NK-92 (cell line): Measurements from ENCODE around the gene SPRYD4.
A peak's percentile ranks its signal among the peaks of the same experiment; 100 is the strongest.
"Not testable (repeated sequence)": the region's sequence is repeated elsewhere in the genome, so short reads cannot be mapped to it uniquely, and the experiment has no call there.

Experiments
- DNase-seq: peaks from one replicate; lab custom pipeline; 2025; ENCODE audit not compliant: unreplicated experiment; lab: John Stamatoyannopoulos, UW

SPRYD4 gene

DNA sequence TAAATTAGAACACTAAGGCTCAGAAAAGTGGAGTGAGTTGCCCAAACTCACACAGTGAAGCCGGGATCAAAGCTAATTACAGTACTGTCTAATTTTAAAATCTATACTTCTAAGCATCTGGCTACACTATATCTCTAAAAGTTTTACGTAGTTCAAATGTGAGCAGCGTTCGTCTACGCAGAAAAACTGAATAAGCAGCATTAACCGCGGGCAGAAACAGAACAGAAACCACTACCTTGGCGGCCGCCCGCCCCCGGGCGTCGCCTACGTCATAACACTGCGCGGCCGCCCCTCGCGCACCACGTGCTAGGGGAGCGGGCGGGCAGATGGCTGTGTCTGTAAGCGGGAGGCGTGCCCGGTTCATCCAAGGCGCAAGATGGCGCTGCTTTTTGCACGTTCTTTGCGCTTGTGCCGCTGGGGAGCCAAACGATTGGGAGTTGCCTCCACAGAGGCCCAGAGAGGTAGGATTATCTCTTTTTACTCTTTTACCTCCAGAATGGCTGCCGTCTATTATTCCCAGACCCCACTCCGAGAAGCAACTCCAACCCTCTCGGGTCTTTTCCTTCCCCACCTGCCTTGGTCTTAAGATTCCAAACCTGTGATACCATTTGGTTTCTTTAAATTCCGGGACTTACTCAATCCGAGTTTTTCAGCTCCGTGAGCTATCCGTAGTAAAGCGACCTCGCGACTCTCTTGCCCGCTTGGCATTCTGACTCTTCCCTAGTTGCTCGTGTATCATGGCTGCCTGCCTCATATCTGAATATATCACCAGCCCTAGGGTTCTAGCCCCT is at the start of gene SPRYD4:
SPRYD4 (plus strand) TSS at position 363 of the 791 bp plus-strand sequence; CDS start at position 377, 14 bp downstream.
- DNase-seq, result peak; percentile 52

DNA sequence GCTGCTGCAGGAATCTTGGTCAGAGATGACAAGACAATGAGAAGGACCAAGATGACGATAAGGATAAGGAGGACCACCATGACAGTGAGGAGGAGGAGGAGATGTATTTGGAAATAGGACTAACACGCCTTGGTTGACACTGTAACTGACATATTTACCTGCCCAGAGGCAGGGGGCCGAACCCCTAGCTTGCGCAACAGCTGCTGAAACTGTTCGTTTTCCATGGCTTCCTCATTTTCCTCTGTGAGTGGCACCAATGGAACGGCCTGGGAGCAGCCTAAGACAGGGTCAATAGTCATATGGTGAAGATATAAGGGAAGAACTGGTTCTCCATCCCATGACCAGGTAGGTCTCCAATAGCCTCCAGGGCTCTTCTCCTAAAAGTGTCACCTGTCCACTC is 48.0 kb upstream of the SPRYD4 start:
- DNase-seq, result no peak

DNA sequence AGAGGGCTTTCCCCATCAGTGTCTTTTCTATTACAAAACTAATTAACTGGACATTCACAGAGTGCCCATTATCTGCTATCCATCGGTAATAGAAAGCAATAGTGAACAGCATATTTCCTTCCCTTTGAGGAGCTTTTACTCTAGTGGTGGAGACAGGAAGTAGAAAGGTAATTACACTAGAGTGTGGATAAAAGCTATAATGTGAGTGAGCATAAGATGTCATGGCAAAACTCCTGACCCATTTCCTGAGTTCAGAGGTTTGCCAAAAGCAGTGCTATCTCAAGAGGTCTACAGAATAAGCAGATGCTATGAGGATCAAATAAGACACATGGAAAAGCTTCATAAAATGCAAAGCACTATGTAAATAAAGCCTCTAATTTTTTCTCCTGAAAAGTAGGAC is 43.2 kb upstream of the SPRYD4 start:
- DNase-seq, result no peak

DNA sequence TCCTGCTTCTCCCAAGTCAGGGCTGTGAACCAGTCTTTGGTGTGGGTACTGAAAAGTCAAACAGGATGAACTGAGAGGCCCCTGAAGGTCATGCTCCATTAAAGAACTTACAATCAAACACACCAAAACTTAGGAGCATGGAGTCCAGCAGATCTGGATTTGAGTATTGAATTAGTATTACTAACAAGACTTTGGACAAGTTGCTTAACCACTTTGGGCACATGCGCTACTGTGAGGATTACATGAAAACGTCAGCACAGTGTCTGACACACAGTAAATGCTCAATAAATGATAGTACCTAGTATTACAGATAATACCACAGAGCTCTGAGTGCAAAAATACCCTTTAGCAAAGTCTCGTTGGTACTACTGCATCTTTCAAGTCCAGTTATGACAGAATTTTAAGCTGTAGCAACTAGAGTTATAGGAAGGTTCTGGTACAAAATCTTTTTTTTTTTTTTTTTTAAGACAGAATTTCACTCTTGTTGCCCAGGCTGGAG is 42.4 kb upstream of the SPRYD4 start:
- no peak for DNase-seq

DNA sequence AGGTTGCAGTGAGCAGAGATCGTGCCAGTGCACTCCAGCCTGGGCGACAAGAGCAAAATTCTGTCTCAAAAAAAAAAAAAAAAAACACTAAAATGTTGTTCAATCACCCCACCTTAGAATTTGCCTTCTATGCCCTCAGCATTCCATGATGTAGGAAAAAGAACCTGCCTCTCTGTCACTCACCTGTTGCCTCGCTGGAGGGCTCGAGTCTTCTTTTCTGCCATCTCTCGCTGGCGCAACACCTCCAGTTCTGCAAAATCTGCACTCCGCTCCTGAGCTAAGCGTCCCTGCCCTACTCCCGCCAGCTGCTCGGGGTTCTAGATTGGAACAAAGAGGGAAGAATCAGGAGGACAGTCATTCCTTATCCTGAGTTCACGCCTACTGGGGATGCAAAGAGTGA is 37.1 kb upstream of the SPRYD4 start:
- DNase-seq, result no peak

DNA sequence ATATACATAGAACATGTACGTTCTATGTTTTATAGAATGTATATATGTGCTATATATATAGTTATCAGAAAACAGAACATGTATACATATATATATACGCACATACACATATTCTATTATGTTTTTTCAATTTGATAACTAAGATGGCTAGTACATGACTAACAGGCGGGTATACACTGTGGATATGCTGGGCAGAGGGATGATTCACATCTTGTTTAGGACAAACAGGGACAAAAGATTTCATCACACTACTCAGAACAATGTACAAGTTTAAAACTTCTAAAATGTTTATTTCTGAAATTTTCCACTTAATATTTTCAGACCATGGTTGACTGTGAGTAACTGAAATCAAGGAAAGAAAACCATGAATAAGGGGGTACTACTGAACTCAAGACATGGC is 36.5 kb upstream of the SPRYD4 start:
- no peak for DNase-seq

DNA sequence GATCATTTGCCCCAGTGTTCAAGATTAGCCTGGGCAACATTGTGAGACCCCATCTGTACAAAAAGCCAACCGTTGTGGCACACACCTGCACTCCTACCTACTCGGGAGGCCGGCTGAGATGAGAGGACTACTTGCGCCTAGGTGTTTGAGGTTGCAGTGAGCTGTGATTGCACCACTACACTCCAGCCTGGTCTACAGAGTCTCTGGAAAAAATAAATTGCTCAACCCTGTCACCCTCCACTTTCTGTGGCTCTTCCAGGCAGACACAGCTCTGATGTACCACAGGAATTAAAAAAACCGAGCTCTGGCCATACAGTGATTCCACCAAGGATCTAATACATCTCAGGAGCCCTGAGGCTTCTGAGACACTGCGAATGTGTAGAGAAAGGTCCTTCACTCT is 33.5 kb upstream of the SPRYD4 start:
- no peak for DNase-seq

DNA sequence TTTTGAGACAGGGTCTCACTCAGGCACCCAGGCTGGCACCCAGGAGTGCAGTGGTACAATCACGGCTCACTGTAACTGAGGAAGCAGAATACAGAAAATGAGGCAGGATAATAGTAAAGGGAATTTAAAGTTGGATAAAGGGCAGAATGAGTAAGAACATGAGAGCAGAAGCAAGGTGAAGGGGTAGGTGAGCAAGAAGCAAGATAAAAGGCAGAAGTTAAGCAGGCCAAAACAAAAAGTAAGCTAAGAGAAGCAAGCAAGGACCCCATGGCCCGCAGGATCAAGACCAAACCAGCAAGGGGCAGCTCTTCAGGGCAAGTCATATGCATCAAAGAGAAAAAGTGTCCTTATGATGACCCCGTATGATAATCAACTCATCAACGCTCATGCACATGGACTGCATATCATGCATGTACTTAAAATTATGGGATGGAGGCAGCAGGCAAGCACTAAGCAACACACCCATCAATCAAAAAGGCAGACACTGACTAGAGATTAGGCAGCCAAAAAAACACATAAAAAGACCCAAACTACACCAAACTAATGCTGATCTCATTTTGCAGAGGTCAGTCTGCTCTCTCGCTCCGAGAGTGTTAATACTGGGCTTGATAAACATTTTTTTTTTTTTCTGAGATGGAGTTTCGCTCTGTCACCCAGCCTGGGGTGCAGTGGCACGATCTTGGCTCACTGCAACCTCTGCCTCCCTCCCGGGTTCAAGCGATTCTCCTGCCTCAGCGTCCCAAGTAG is 30.8 kb upstream of the SPRYD4 start:
- no peak for DNase-seq

DNA sequence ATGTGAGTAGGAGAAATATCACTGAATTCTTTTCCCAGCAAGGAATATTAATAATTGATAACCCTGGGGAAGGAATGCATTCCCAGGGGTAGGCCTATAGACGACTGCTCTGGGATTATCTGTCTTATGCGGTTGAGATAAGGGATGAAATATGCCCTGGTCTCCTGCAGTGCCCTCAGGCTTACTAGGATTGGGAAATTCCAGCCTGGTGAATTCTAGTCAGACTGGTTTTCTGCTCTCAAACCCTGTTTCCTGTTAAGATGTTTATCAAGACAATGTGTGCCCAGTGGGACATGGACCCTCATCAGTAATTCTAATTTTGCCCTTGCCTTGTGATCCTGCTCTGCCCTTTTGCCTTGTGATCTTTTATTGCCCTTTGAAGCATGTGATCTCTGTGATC is 25.2 kb upstream of the SPRYD4 start:
- DNase-seq, result not testable (repeated sequence)

DNA sequence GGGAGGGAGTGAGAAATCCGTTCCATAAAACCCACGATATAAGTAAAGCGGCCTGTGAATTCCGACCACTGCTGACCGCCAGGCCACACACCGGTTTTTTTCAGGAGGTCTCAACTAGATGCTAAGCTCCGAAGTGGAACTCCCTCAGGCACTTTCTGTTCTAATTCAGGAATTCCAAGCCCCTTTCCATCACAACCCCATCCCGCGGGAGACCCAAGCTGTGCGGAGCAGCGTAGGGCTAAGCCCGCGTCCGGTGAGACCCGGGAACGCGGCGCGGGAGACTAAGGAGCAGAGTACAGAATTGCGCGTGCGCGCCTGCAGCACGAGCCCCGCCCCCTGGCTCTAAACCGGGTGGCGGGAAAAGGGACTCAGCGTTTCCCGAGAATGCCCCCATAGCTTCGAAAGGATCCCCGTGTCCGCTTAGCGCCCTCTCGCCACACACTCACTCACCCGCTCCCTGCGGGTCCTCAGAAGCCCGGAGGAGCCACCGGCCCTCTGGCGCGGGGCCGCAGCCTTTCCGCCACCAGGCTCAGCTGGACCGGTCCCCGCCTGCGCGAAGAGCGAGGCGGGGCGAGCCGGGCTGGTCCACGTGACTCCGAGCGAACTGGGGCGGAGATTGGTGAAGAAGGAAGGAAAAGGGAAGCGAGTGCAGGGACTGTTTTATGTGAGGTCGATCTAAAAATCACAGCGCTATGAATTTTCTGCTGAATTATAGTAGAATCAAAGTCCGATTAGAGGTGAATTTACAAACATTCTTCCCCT is 19.3 kb upstream of the SPRYD4 start, which contains the start of gene TIMELESS:
TIMELESS (minus strand) TSS at position 567 of the 762 bp plus-strand sequence. CDS start 15,256 bp downstream, outside the sequence.
- no peak for DNase-seq

DNA sequence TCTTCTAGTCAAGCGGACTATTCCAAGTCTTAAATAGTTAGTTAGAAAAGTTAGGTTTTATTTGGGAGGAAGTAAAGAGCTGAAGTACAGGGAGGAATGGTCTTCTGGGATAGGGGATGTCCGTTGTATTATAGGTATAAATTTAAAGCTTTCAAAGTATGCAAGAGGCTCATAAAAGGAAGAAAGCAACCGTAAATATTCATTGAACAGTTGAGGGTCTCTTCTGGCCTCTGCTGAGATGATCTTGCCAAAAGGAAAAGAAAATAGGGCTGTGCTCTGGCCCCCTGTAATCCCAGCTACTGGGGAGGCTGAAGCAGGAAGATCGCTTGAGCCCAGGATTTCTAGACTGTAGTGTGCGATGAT is 18.8 kb upstream of the SPRYD4 start:
- DNase-seq, result no peak

DNA sequence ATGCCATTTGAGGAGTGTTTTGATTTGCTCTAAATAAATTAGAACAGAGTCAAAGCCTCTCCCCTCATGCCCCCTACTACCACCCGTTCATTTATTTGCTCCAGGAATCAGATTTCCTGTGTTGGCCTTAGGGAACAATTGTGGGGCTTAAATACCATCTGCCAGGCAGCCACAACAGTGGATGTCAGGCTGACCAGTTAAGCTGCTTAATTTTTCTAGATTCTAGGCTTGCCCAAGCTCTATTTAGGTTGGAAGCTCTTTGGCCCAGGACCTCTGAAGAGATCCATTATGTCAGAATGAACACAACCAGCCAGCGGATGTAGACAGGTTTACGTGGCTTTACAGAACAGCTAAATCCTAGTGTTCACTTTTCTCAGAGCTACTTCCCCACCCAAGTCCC is 18.1 kb upstream of the SPRYD4 start:
- no peak for DNase-seq

DNA sequence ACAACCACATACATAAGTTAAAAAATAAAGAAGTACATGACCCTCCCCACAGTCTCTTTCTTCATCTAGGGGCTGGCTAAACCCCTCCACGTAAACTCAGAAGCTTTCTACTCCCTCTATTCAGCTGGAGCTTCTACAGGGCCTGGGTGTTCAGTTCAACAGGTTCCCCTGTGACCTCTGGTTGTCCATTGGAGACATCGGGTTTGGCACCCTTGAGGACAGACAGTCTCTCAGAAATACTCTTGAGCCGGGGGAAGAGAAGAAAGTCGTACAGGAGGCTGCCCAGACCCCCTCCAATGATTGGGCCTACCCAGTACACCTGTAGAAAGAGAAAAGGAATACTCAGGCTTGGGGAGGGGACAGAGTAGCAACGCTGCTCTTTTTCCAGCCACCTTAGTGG is 17.2 kb upstream of the SPRYD4 start:
- no peak for DNase-seq

DNA sequence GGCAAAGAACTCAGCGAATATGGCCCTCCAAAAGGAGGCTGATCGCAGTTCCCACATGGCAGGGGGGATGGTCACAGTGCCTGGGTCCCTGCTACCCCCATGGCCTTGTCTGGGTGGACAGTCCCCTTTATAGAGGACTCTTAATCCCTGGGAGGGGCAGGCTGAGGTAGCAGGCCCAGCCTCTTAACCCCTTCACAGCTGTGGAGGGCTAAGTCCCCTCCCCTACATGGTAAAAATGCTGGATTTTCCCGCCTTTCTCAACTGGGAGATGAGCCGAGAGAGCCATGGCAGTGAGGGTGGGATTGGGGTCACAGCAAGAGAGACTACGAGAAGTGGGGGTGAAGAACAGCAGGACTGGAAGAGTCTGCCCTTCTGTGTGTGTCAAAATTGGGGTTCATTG is 13.8 kb upstream of the SPRYD4 start, which contains the start of gene MIP:
MIP (minus strand) TSS at position 101 of the 400 bp plus-strand sequence; CDS start at position 57, 44 bp downstream.
- DNase-seq, result no peak

DNA sequence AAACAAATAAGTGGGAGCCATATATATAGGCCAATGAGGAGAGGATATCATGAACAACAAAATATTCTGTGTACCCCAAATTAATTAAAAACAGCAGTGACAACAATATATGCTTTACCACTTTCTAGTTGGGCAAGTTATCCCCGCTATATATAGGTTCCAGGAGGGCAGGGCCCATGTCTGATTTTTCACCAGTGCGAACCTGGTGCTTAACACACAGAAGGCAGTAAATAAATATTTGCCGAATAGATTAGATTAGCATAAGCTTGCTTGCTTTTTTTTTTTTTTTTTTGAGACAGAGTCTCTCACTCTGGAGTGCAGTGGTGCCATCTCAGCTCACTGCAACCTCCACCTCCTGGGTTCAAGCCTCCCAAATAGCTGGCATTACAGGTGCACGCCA is 10.6 kb upstream of the SPRYD4 start:
- DNase-seq, result no peak

DNA sequence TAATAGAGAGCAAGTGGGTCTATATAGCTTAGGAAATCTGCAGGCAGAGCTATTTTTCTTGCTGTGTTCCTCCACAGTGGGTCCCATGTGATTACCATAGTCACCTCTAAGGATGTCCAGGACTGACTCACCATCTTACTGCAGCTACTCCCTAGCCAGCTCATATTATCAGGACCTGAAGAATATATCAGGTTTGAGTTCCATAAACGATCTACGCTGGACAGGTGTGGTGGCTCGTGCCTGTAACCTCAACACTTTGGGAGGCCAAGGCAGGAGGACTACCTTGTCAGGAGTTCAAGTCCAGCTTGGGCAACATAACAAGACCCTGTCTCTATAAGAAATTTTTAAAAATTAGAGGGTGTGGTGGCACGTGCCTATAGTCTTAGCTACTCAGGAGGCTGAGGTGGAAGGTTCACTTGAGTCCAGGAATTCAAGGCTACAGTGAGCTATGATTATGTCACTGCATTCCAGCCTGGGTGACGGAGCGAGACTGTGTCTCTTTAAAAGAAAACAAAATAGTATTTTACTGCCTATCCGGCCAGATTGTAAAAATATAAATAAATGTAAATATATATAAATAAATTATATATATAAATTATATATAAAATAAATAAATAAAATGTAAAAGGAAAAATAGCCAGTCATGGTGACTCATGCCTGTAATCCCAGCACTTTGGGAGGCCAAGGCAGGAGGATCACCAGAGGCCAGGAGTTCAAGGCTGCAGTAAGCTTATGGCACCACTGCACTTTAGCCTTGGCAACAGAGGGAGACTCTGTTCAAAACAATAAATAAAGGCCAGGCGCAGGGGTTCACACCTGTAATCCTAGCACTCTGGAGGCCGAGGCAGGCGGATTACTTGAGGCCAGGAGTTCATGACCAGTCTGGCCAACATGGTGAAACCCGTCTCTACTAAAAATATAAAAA is 6.9 kb upstream of the SPRYD4 start:
- no peak for DNase-seq

DNA sequence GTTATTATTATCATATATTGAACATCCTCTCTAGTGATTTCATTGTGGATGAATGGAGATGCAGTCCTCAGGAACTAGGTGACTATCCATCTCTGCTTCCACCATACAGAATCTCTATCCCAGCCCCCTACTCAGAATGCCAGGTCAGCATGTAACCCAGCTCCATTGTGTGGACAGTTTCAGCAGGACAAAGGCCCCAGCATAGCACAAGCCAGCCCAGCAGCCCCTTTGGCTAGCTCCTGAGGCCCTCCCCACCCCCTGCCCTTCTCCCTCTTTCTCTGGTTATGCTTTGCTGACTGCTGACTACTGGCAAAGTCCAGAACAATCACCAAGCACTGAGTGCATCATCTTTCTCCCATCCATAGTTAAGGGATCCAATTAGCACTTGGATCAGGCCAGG is 5.8 kb upstream of the SPRYD4 start:
- DNase-seq, result no peak

DNA sequence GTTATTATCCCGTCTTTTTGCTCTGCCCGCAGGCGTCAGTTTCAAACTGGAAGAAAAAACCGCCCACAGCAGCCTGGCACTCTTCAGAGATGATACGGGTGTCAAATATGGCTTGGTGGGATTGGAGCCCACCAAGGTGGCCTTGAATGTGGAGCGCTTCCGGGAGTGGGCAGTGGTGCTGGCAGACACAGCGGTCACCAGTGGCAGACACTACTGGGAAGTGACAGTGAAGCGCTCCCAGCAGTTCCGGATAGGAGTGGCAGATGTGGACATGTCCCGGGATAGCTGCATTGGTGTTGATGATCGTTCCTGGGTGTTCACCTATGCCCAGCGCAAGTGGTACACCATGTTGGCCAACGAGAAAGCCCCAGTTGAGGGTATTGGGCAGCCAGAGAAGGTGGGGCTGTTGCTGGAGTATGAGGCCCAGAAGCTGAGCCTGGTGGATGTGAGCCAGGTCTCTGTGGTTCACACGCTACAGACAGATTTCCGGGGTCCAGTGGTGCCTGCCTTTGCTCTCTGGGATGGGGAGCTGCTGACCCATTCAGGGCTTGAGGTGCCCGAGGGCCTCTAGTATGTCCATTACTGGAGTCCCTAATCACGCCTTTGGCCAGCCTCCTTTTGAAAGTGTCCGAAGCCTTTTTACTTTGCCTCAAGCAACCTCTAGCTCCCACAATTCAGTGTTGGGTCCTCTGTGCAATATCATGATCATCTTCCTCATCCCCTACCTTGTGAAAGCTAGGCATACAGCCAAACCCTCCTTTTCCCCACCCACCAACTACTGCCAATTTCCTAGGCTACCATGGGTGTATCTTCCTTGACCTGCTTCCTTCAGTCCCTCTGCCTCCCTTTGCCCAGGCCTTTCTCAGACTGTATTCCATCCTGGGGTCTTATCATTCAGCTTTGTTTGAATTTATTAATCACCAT is 891 bp downstream of the SPRYD4 start:
- DNase-seq, result no peak

DNA sequence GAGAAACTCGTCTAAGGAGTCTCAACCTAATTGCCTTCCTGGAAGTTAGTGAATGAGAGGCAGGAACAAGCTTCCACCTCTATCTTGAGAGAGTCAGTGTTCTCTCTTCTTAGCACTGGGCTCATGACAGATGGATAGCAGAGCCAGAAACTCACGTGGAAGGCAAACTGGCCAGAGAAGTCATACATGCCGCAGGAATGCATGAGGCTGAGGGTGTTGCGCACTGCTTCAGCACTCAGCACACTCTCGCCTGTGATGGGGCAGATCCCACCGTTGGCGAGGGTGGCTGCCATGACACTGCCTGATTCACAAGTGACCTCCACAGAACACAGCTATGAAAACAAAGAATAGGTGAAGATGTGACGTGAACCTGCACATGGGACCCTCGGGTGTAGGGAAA is 6.0 kb downstream of the SPRYD4 start:
- DNase-seq, result no peak
